Subcutaneous abdominal adipose tissue (tissue), 5 donors: ENCODE data around the gene ZNF219.

Source experiments
- H3K27ac ChIP-seq: one replicate; pipeline ENCODE4 v1.7.0; 2013; ENCODE audit warnings: low read depth, mild to moderate bottlenecking, inconsistent platforms, low read length, moderate library complexity
- H3K27me3 ChIP-seq, 5 donors: one replicate each; pipeline ENCODE4 v1.7.0; 2013; ENCODE audit warnings: low read length in 5 of 5, inconsistent platforms in 1 of 5; ENCODE audit not compliant: control insufficient read depth in 5 of 5, insufficient read depth in 4 of 5
- H3K36me3 ChIP-seq, 5 donors: one replicate each; pipeline ENCODE4 v1.7.0; 2013; ENCODE audit warnings: low read length in 5 of 5; ENCODE audit not compliant: control insufficient read depth in 5 of 5, insufficient read depth in 5 of 5
- H3K4me1 ChIP-seq, 5 donors: one replicate each; pipeline ENCODE4 v1.7.0; 2013; ENCODE audit warnings: low read length in 5 of 5, mild to moderate bottlenecking in 3 of 5, moderate library complexity in 1 of 5; ENCODE audit not compliant: control insufficient read depth in 5 of 5, insufficient read depth in 5 of 5
- H3K4me3 ChIP-seq, 5 donors: one replicate each; pipeline ENCODE4 v1.7.0; 2013; ENCODE audit warnings: low read length in 5 of 5, low read depth in 1 of 5
- H3K9ac ChIP-seq, 5 donors: one replicate each; pipeline ENCODE4 v1.7.0; 2013; ENCODE audit warnings: low read length in 5 of 5, mild to moderate bottlenecking in 4 of 5, moderate library complexity in 3 of 5
- H3K9me3 ChIP-seq, 5 donors: one replicate each; pipeline ENCODE4 v1.7.0; 2013; ENCODE audit warnings: low read length in 5 of 5; ENCODE audit not compliant: control insufficient read depth in 5 of 5
- donor health status: healthy.
- donor health status: healthy.
- donor health status: healthy.
- donor health status: healthy.
- donor health status: healthy.

The ZNF219 gene

DNA sequence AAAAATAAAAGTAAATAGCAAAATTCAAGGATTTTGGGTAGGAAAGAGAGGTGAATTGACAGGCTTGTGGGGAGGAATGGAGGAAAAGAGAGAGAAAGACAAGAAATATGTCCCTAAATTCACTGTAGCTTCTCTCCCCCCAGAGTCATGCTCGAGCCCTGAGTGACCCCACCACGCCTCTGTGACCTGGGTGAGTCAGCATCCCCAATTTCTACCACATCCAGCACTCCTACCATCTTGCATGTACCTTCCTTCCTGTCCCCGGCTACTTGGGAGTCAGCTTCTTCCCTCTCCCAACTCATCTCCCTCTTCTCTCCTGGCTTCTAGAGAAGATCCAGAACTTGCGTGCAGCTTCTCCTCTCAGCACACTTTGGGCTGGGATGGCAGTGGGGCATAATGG is 9.8 kb downstream of the ZNF219 start:
- H3K9me3 ChIP-seq, result no peaks in the 10 kb centered on the region
- no peak overlapping the region for H3K4me3 ChIP-seq
- H3K27me3 ChIP-seq, result no peaks in the 10 kb centered on the region
- H3K4me1 ChIP-seq, result peaks cover 6 to 60% (median 43%) of the 10 kb centered on the region in 5 donors
- no peak overlapping the region for H3K9ac ChIP-seq
- peak overlapping the region; percentile 89 for H3K27ac ChIP-seq
- peaks cover 17 to 94% (median 77%) of the 10 kb centered on the region in 5 donors for H3K36me3 ChIP-seq

DNA sequence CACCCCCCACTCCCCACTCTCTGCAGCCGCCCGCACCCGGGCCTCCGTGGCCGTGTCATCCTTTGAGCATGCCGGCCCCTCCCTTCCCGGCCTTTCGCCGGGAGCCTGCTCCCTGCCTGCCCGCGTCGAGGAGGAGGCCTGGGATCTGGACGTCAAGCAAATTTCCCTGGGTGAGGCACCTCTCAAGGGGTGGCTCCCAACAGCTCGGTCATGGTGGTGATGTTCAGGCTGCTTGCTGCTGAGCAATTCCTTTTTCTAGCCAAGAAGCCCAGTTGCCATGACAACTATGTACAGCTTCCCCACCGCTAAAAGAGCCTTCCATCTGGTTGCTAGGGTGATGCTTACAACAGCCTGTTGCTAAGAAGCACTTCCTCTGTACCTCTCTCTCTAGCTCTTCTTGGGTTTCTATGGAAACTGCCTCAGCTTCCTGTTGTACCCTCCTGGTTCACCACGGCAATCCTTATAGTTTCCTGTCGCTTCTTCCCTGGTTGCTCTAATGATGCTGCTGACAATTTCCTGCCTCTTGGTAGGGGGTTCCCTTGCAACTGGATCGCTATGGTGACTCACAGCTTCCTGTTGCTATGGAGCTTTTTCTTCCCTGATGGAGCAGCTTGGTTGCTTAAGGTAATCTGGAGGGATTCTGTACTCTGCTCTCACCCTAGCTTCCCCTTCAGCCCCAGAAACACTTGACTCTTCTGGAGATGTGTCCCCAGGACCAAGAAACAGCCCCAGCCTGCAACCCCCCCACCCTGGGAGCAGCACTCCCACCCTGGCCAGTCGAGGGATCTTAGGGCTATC is 11.0 kb downstream of the ZNF219 start:
- Histone ChIP-seq H3K27ac (peak overlapping the region; percentile 89), H3K4me3 (no peak overlapping the region), H3K27me3 (no peaks in the 10 kb centered on the region), H3K4me1 (peaks cover 6 to 61% (median 43%) of the 10 kb centered on the region in 5 donors), H3K36me3 (peaks cover 17 to 97% (median 80%) of the 10 kb centered on the region in 5 donors), H3K9ac (peak overlapping the region in 2 of 5 donors; percentile 34 to 35), H3K9me3 (no peaks in the 10 kb centered on the region)

DNA sequence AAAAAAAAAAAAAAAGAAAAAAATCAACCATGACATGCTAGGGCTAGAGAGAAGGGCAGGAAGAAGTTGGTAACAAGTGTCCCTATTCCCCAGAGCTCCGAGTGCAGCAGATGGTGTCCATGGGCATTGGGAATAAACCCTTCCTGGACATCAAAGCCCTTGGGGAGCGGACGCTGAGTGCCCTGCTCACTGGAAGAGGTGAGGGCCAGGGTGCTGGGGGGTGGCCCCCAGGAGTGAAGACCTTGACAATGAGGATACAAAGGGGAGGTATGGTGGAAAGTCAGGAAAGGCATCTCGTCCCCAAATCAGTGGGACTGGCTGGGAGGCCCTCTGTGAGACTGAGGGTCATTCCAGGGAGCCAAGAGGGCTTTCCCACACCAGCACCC is 11.6 kb downstream of the ZNF219 start:
- H3K4me1 ChIP-seq, result peaks cover 6 to 62% (median 38%) of the 10 kb centered on the region in 5 donors
- peak overlapping the region in 2 of 5 donors; percentile 9 to 34 for H3K9ac ChIP-seq
- H3K4me3 ChIP-seq, result no peak overlapping the region
- peak overlapping the region; percentile 89 for H3K27ac ChIP-seq
- H3K36me3 ChIP-seq, result peaks cover 17 to 99% (median 86%) of the 10 kb centered on the region in 5 donors
- H3K27me3 ChIP-seq, result no peaks in the 10 kb centered on the region
- H3K9me3 ChIP-seq, result no peaks in the 10 kb centered on the region

DNA sequence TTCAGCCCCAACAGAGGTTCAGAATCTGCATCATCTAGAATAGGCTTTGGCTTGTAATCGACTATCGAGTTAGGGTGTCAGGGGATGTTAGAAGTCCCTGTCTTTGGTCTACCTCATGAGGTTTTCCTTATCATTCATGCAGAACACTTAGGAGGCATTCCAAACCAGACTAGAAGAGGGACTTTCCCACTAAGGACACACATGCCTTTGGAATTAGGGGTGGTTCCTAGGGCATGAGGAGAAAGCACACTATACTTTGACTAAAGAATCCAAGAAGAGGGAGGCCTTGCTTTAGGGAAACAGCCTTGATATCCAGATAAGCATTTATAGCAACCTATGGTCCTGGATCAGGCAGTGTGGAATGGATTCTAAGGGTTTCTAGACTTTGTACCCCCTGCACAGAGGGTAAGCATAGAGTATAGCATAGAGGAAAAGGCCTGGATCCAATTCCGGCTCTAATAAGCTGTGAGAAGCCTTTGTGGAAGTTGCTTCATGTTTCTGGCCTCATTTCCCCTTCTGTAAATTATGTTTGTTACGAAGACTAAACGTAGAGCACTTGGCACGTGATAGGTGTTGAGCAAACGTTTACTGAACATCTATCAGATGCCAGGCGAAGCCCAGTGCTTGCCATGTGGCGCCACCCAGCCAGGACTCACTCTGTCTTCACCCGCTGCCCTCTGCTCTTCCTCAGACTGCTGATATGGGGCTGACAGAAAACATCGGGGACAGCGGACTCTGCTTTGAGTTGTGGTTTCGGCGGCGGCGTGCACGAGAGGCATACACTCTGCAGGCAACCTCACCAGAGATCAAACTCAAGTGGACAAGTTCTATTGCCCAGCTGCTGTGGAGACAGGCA is 13.2 kb downstream of the ZNF219 start:
- H3K27me3 ChIP-seq, result no peaks in the 10 kb centered on the region
- peak overlapping the region in 4 of 5 donors; percentile 33 to 74 (median 46) for H3K9ac ChIP-seq
- peaks cover 17 to 99% (median 90%) of the 10 kb centered on the region in 5 donors for H3K36me3 ChIP-seq
- no peaks in the 10 kb centered on the region for H3K9me3 ChIP-seq
- peak overlapping the region; percentile 89 for H3K27ac ChIP-seq
- H3K4me3 ChIP-seq, result peak overlapping the region in 1 of 5 donors; percentile 29
- peaks cover 6 to 62% (median 38%) of the 10 kb centered on the region in 5 donors for H3K4me1 ChIP-seq

DNA sequence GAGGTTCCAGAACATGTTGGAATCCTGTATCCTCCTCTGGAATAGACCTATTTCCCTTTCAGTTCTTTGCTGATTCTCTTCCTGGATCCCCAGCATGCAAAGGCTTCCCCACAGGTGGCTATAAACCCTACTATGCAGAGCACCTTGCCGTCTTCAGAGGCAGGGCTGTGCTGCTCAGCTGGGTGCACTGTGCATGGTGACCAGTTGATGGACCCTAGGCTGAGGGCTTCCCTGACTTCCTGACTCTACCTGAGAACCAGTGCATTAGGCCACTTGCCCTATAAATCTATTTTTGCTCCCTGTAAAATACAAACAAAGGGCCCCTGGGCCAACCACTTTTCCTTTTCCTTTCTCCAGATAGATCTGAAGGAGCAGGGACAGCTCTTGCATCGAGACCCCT is 14.1 kb downstream of the ZNF219 start:
- Histone ChIP-seq H3K9me3 (no peaks in the 10 kb centered on the region), H3K4me3 (no peak overlapping the region), H3K4me1 (peaks cover 3 to 56% (median 38%) of the 10 kb centered on the region in 5 donors), H3K27me3 (no peaks in the 10 kb centered on the region), H3K27ac (peak overlapping the region; percentile 89), H3K9ac (peak overlapping the region in 1 of 5 donors; percentile 74), H3K36me3 (peaks cover 21 to 99% (median 90%) of the 10 kb centered on the region in 5 donors)

DNA sequence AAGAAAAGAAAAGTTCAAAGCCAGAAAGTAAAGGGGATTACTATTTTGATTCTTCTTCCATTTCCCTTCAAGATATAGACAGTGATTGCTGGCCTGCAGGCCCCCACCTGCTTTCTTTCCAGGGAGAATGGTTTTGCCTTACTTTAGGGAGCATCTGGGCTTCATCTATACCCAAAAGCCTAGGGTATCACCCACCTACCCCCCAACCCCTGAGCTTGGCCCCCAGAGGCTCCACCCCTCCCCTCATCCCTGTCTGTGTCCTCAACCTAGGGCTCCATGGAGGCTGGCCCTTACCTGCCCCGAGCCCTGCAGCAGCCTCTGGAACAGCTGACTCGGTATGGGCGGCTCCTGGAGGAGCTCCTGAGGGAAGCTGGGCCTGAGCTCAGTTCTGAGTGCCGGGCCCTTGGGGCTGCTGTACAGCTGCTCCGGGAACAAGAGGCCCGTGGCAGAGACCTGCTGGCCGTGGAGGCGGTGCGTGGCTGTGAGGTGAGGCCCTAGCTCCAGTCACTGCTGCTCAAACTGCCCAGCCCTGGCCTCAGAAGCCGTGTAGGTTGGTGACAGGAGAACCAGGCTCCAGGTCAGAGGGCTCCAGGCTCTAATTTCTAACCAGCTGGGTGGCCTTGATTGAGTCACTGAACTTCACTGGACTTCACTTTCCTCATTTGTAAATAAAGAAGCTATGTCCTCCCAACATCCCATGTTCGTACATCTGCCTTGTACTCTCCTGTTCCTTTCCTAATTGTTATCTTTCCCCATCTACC is 14.7 kb downstream of the ZNF219 start:
- no peaks in the 10 kb centered on the region for H3K9me3 ChIP-seq
- no peaks in the 10 kb centered on the region for H3K27me3 ChIP-seq
- no peak overlapping the region for H3K4me3 ChIP-seq
- peaks cover 21 to 99% (median 90%) of the 10 kb centered on the region in 5 donors for H3K36me3 ChIP-seq
- peaks cover 0 to 56% (median 38%) of the 10 kb centered on the region in 5 donors for H3K4me1 ChIP-seq
- peak overlapping the region; percentile 89 for H3K27ac ChIP-seq
- peak overlapping the region in 1 of 5 donors; percentile 27 for H3K9ac ChIP-seq

DNA sequence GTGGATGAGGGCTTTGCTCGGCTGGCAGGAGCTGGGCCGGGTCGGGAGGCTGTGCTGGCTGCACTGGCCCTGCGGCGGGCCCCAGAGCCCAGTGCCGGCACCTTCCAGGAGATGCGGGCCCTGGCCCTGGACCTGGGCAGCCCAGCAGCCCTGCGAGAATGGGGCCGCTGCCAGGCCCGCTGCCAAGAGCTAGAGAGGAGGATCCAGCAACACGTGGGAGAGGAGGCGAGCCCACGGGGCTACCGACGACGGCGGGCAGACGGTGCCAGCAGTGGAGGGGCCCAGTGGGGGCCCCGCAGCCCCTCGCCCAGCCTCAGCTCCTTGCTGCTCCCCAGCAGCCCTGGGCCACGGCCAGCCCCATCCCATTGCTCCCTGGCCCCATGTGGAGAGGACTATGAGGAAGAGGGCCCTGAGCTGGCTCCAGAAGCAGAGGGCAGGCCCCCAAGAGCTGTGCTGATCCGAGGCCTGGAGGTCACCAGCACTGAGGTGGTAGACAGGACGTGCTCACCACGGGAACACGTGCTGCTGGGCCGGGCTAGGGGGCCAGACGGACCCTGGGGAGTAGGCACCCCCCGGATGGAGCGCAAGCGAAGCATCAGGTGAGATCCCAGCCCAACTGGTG is 16.8 kb downstream of the ZNF219 start:
- H3K27ac ChIP-seq, result no peak overlapping the region
- peaks cover 27 to 98% (median 89%) of the 10 kb centered on the region in 5 donors for H3K36me3 ChIP-seq
- H3K4me3 ChIP-seq, result no peak overlapping the region
- no peaks in the 10 kb centered on the region for H3K9me3 ChIP-seq
- no peak overlapping the region for H3K9ac ChIP-seq
- no peaks in the 10 kb centered on the region for H3K27me3 ChIP-seq
- H3K4me1 ChIP-seq, result peaks cover 0 to 42% (median 26%) of the 10 kb centered on the region in 5 donors

DNA sequence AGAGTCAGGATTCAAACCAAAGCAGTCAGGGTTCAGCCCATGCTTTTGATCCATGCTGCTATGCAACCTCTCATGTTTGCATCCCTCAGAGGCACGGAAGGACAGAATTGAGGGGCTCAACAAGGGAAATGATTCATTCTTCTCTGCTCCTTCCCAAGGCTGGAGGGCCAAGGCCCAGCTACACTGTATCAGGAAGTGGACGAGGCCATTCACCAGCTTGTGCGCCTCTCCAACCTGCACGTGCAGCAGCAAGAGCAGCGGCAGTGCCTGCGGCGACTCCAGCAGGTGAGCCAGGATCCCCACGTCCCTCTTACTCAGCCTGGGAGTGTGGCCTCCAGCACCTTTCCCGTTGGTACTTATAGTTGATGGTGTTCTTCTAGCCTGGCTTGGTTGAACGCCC is 19.7 kb downstream of the ZNF219 start:
- Histone ChIP-seq H3K9me3 (no peaks in the 10 kb centered on the region), H3K27me3 (no peaks in the 10 kb centered on the region), H3K4me1 (peaks cover 0 to 22% (median under 1%) of the 10 kb centered on the region in 5 donors), H3K4me3 (no peak overlapping the region), H3K27ac (no peak overlapping the region), H3K9ac (no peak overlapping the region), H3K36me3 (peaks cover 15 to 98% (median 94%) of the 10 kb centered on the region in 5 donors)

DNA sequence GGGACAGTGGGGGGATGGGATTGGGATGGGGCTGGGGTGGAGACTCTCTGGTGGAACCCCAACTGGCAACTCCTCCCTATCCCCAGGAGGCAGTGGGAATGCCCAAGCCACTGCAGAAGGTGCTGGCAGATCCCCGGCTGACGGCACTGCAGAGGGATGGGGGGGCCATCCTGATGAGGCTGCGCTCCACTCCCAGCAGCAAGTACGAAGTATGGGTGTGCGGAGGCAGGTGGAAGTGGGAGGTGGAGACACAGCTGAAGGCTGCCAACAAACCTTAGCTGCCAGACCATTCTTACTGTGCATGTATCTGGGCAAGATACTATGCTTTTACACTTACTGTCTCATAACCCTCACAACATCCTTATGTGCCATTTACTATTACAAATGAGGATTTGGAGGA is 20.2 kb downstream of the ZNF219 start:
- Histone ChIP-seq H3K27ac (no peak overlapping the region), H3K27me3 (no peaks in the 10 kb centered on the region), H3K36me3 (peaks cover 15 to 99% (median 94%) of the 10 kb centered on the region in 5 donors), H3K9ac (no peak overlapping the region), H3K4me3 (no peak overlapping the region), H3K9me3 (no peaks in the 10 kb centered on the region), H3K4me1 (peaks cover 0 to 25% (median 0%) of the 10 kb centered on the region in 5 donors)
